Peyer's patch (tissue), 4 donors: ENCODE results near the gene FHL3. TPM values are rescaled to one million over a fixed set of nuclear protein-coding genes. Genes with fewer than 3 reads are reported as not detected.

Experiments
- DNase-seq, 3 donors: peaks; one replicate each; pipeline ENCODE4 v3.0.0-alpha.2; 2017 to 2019
- H3K27ac ChIP-seq, 4 donors: fragments of 200-600 bp; sonication (generic); one replicate each; pipeline ENCODE4 v1.5.1; 2016 to 2019
- H3K27me3 ChIP-seq, 2 donors: fragments of 200-600 bp; sonication (generic); one replicate each; pipeline ENCODE4 v1.5.1; 2019
- H3K36me3 ChIP-seq, 3 donors: fragments of 200-600 bp; sonication (generic); one replicate each; pipeline ENCODE4 v1.5.1; 2016 to 2019
- H3K4me1 ChIP-seq, 4 donors: fragments of 200-600 bp; sonication (generic); one replicate each; pipeline ENCODE4 v1.5.1; 2016 to 2019
- H3K4me3 ChIP-seq, 4 donors: fragments of 200-600 bp; sonication (generic); 1 replicate in 3 of 4; 2 replicates in 1 of 4; pipeline ENCODE4 v1.5.1; 2016 to 2019; ENCODE audit warnings: mild to moderate bottlenecking in 1 of 4
- H3K9me3 ChIP-seq, 4 donors: fragments of 200-600 bp; sonication (generic); one replicate each; pipeline ENCODE4 v1.5.1; 2016 to 2019; ENCODE audit warnings: mild to moderate bottlenecking in 1 of 4
- CTCF ChIP-seq, 6 experiments: fragments of 450-650 bp in 4 of 6; fragments of 200-600 bp in 2 of 6; sonication (generic) in 1 of 6; IDR thresholded peaks; one replicate each; pipeline ENCODE4 v1.5.1; 2017 to 2019; ENCODE audit warnings: antibody characterized with exemption in 6 of 6, mild to moderate bottlenecking in 3 of 6, moderate library complexity in 1 of 6
- POLR2A ChIP-seq, 2 donors: fragments of 450-650 bp; IDR thresholded peaks; one replicate each; pipeline ENCODE4 v1.5.1; 2017; ENCODE audit warnings: antibody characterized with exemption in 2 of 2, mild to moderate bottlenecking in 2 of 2, moderate library complexity in 2 of 2
- small RNA-seq, 2 donors: library from RNA; depleted of rRNA; stranded (forward); fragments of <200 nt; gene quantifications; one replicate each; pipeline ENCODE3, GENCODE V24; 2016
- total RNA-seq, 4 donors: library from RNA; depleted of rRNA; stranded (reverse); fragments of >200 nt; gene quantifications; one replicate each; pipeline ENCODE4 v1.1.0, GENCODE V29; 2016

FHL3 gene
- total RNA-seq, 4 donors from 2014 or later: 3.3 to 13.2 (median 4.9) TPM

DNA sequence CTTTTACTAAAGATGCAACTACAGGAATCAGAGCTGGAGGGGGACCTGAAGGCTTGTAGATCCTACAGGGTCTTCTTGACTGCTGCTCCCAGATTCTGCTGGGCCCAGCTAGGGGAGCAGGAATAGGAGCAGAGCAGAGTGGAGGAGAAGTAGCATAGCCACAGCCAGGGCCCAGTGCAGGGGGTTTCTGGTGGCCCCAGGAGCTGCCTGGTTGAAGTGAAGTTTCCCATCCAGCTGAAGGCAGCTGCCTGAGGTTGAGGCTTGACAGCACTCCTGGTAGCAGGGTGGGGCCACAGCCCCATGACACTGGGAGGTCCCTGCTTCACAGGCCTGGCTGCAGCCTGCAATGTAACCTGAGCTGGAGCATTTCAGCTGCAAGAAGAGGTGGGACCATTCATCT lies 56.5 kb downstream of the FHL3 start:
- no peak overlapping the region for H3K27ac ChIP-seq

DNA sequence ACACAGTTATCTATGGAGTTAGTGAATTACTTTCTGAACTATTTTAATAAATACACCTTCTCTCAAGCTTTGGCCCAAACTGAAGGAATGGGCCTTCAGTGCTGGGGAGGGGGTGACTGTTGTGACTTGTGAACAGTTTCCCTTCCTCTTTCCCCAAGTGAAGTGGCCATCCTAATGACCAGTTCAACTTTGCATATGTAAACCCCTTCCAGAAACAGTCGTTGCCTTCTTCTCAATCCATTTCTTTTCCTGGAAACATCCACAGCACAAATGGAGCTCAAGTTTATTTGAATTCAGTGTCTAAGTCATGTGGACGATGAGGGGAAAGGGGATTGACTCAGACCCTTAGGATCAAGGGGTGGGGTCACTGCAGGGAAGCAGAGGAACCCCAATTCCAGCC lies 57.1 kb downstream of the FHL3 start:
- no peak overlapping the region for H3K27ac ChIP-seq
- peaks cover 0 to 10% (median 0%) of the 10 kb centered on the region in 3 donors for H3K36me3 ChIP-seq
- H3K27me3 ChIP-seq: no peaks in the 10 kb centered on the region
- no peak for DNase-seq
- H3K9me3 ChIP-seq: no peaks in the 10 kb centered on the region
- peaks cover 0 to 20% (median 2%) of the 10 kb centered on the region in 4 donors for H3K4me1 ChIP-seq
- no peak overlapping the region for H3K4me3 ChIP-seq
- TF ChIP-seq POLR2A (IDR thresholded peaks at IDR 0.05): no peak

More for the DNA sequence above, 56.5 kb downstream of the FHL3 start:
- Histone ChIP-seq H3K4me3 (no peak overlapping the region), H3K9me3 (no peaks in the 10 kb centered on the region), H3K4me1 (peaks cover 0 to 20% (median 2%) of the 10 kb centered on the region in 4 donors), H3K36me3 (peaks cover 0 to 3% (median 0%) of the 10 kb centered on the region in 3 donors), H3K27me3 (no peaks in the 10 kb centered on the region)
- TF ChIP-seq CTCF (IDR thresholded peaks at IDR 0.05) (no peak), POLR2A (IDR thresholded peaks at IDR 0.05) (no peak)
- DNase-seq: no peak

DNA sequence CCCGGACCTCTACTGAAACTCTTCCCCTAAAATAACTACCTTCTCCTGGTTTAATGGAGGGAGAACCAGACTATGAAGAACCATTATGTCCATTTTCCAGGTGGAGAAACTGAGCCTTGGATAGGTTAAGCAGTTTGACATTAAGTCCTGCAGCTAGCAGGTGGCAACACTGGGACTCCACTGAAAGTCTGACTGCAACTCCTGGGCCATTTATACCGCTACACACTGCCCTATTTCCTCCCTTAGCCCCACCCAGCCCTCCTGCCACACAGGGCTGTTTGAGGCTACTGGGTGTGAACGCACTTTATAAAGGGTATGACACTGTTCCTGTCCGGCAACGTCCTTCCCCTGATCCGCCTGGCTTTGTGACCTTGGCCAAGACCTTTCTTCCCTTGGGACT lies 58.0 kb downstream of the FHL3 start:
- Histone ChIP-seq H3K4me1 (peaks cover 0 to 20% (median 2%) of the 10 kb centered on the region in 4 donors), H3K36me3 (peaks cover 0 to 16% (median 0%) of the 10 kb centered on the region in 3 donors), H3K9me3 (no peaks in the 10 kb centered on the region), H3K27ac (peak overlapping the region in 3 of 4 donors; percentile 73 to 88 (median 74)), H3K27me3 (no peaks in the 10 kb centered on the region), H3K4me3 (peak overlapping the region in 2 of 4 donors; percentile 69 to 97)
- DNase-seq: no peak
- no peak for TF ChIP-seq CTCF (IDR thresholded peaks at IDR 0.05)
- TF ChIP-seq POLR2A (IDR thresholded peaks at IDR 0.05): no peak

Small RNA genes within 50 kb of the gene (small RNA-seq; reads per million reads assigned to genes)
- gene RF00017 (0 reads per million in 2 donors), gene RNU6-510P (0 to 0.06 reads per million in 2 donors)

Other genes with a start within 250 kb of the FHL3 start
- gene EPHA10, start 240.4 kb downstream of the FHL3 start, total RNA-seq: 10 to 100 TPM in 3 of 4 donors, 1 to 10 TPM in 1; 9.9 to 67.8 (median 58.0) TPM
- 1 to 10 TPM; 3.3 to 3.8 (median 3.6) TPM for gene MANEAL, start 211.7 kb downstream of the FHL3 start, total RNA-seq
- 100 to 1,000 TPM in 1 of 4 donors, 10 to 100 TPM in 3; 27.2 to 178 (median 39.6) TPM for gene C1orf122, start 197.7 kb downstream of the FHL3 start, total RNA-seq
- gene YRDC, start 197.3 kb downstream of the FHL3 start, total RNA-seq: 10 to 100 TPM in 2 of 4 donors, 1 to 10 TPM in 2; 8.1 to 12.9 (median 9.7) TPM
- gene MTF1, start 145.9 kb downstream of the FHL3 start, total RNA-seq: 1 to 10 TPM; 4.1 to 9.5 (median 8.1) TPM
- gene INPP5B, start 58.5 kb downstream of the FHL3 start, total RNA-seq: 10 to 100 TPM; 24.7 to 56.9 (median 35.3) TPM
- 100 to 1,000 TPM in 1 of 4 donors, 10 to 100 TPM in 3; 29.9 to 144 (median 36.0) TPM for gene SF3A3, start 15.5 kb downstream of the FHL3 start, total RNA-seq
- gene UTP11, start 7.2 kb upstream of the FHL3 start, total RNA-seq: 10 to 100 TPM in 3 of 4 donors, 1 to 10 TPM in 1; 8.9 to 23.1 (median 18.8) TPM
- gene POU3F1, start 41.3 kb upstream of the FHL3 start, total RNA-seq: not detected